Body of pancreas (tissue), 4 donors: ENCODE results near the gene CRYZL1.

ENCODE experiments used
- POLR2A ChIP-seq, 3 donors: fragments of 450-650 bp; IDR thresholded peaks; one replicate each; pipeline ENCODE4 v1.6.1; 2016; ENCODE audit warnings: antibody characterized with exemption in 3 of 3, mild to moderate bottlenecking in 2 of 3
- TF ChIP-seq, protein P1 (sequence below), 7 experiments: fragments of 450-650 bp in 4 of 7; fragments of 200-600 bp in 3 of 7; sonication (generic) in 3 of 7; IDR thresholded peaks; one replicate each; pipeline ENCODE4 v1.5.1; 2016 to 2019; ENCODE audit warnings: antibody characterized with exemption in 7 of 7

GRCh38 chr21:33650230-33650629, 8.7 kb upstream of the CRYZL1 start:
- TF ChIP-seq, protein P1, sequence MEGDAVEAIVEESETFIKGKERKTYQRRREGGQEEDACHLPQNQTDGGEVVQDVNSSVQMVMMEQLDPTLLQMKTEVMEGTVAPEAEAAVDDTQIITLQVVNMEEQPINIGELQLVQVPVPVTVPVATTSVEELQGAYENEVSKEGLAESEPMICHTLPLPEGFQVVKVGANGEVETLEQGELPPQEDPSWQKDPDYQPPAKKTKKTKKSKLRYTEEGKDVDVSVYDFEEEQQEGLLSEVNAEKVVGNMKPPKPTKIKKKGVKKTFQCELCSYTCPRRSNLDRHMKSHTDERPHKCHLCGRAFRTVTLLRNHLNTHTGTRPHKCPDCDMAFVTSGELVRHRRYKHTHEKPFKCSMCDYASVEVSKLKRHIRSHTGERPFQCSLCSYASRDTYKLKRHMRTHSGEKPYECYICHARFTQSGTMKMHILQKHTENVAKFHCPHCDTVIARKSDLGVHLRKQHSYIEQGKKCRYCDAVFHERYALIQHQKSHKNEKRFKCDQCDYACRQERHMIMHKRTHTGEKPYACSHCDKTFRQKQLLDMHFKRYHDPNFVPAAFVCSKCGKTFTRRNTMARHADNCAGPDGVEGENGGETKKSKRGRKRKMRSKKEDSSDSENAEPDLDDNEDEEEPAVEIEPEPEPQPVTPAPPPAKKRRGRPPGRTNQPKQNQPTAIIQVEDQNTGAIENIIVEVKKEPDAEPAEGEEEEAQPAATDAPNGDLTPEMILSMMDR (IDR thresholded peaks at IDR 0.05): no peak
- TF ChIP-seq POLR2A (IDR thresholded peaks at IDR 0.05): no peak
